ENCODE results near the gene CDC14A.

The CDC14A gene

GRCh38 chr1:100340494-100340893 is 11.8 kb upstream of the CDC14A start:
- Histone ChIP-seq H3K27ac (ENCODE audit: low read depth, low read length, poor library complexity, severe bottlenecking) (no peak overlapping the region), H3K4me3 (ENCODE audit: low read depth, low read length, poor library complexity, severe bottlenecking) (no peak overlapping the region), H2AFZ (ENCODE audit: low read length) (no peak overlapping the region), H3K27me3 (ENCODE audit: insufficient read depth, low read length) (no peaks in the 10 kb centered on the region), H3K9me2 (ENCODE audit: low read depth, low read length) (no peaks in the 10 kb centered on the region), H3K4me2 (ENCODE audit: low read length) (no peak overlapping the region), H3K4me1 (ENCODE audit: insufficient read depth, low read length, severe bottlenecking) (no peaks in the 10 kb centered on the region), H3K36me3 (ENCODE audit: insufficient read depth, low read length) (no peaks in the 10 kb centered on the region), H3F3A (ENCODE audit: insufficient read depth, low read length) (no peaks in the 10 kb centered on the region), H3K9ac (ENCODE audit: low read length) (no peak overlapping the region), H3K79me2 (ENCODE audit: insufficient read depth, low read length) (no peaks in the 10 kb centered on the region), H4K20me1 (ENCODE audit: insufficient read depth, low read length) (no peaks in the 10 kb centered on the region), H3K9me3 (ENCODE audit: low read length) (no peaks in the 10 kb centered on the region)
- TF ChIP-seq CTCF (IDR thresholded peaks at IDR 0.05; ENCODE audit: low read length): no peak
- TF ChIP-seq EZH2 (IDR thresholded peaks at IDR 0.05; ENCODE audit: borderline replicate concordance, low read length): no peak

DNA sequence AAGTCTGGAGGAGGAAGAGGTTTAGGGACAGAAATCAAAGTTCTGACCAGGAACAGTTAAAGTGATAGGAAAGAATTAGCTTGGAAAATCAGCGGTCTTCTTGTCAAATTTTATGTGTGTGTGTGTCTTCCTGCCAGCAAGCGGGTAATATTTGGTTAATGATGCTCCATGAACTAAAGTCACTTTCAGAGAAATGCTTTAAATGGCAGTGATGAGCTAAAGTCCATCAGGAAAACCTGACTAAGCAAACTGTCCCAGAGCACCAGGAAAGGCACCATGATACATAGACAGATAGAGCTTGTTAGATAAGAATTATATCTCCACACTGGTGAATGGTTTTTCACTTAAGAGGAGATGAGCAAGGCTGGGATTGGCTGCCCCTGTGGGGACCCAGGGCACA is 10.0 kb upstream of the CDC14A start:
- Histone ChIP-seq H3F3A (ENCODE audit: insufficient read depth, low read length) (no peaks in the 10 kb centered on the region), H3K79me2 (ENCODE audit: insufficient read depth, low read length) (no peaks in the 10 kb centered on the region), H3K27ac (ENCODE audit: low read depth, low read length, poor library complexity, severe bottlenecking) (no peak overlapping the region), H2AFZ (ENCODE audit: low read length) (no peak overlapping the region), H3K9me2 (ENCODE audit: low read depth, low read length) (no peaks in the 10 kb centered on the region), H3K9ac (ENCODE audit: low read length) (no peak overlapping the region), H3K27me3 (ENCODE audit: insufficient read depth, low read length) (no peaks in the 10 kb centered on the region), H3K4me1 (ENCODE audit: insufficient read depth, low read length, severe bottlenecking) (no peaks in the 10 kb centered on the region), H3K4me3 (ENCODE audit: low read depth, low read length, poor library complexity, severe bottlenecking) (no peak overlapping the region), H3K4me2 (ENCODE audit: low read length) (no peak overlapping the region), H3K36me3 (ENCODE audit: insufficient read depth, low read length) (no peaks in the 10 kb centered on the region), H4K20me1 (ENCODE audit: insufficient read depth, low read length) (no peaks in the 10 kb centered on the region), H3K9me3 (ENCODE audit: low read length) (no peaks in the 10 kb centered on the region)
- TF ChIP-seq CTCF (IDR thresholded peaks at IDR 0.05; ENCODE audit: low read length) (no peak), EZH2 (IDR thresholded peaks at IDR 0.05; ENCODE audit: borderline replicate concordance, low read length) (no peak)

DNA sequence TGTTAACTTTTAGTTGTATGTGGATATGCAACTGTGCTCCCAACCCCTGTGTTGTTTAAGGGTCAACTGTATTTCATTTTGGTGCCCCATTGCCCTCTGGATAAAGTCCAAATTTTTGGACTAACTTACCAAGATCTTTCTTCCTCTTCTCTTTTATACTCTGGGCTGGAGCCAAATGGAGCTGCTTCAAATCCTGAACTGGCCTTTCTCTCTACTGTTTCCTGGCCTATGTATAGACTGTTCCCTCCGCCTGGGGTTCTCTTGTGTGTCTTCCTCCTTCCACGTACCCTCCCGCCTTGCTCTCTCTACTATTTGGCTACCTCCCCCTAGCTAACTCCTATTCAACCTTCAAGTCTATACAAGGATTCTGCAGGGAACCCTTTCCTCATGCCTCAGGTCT is 8.4 kb upstream of the CDC14A start:
- Histone ChIP-seq H2AFZ (ENCODE audit: low read length) (no peak overlapping the region), H4K20me1 (ENCODE audit: insufficient read depth, low read length) (no peaks in the 10 kb centered on the region), H3K27ac (ENCODE audit: low read depth, low read length, poor library complexity, severe bottlenecking) (no peak overlapping the region), H3K27me3 (ENCODE audit: insufficient read depth, low read length) (no peaks in the 10 kb centered on the region), H3K9me3 (ENCODE audit: low read length) (no peaks in the 10 kb centered on the region), H3K9ac (ENCODE audit: low read length) (no peak overlapping the region), H3K4me3 (ENCODE audit: low read depth, low read length, poor library complexity, severe bottlenecking) (no peak overlapping the region), H3K4me1 (ENCODE audit: insufficient read depth, low read length, severe bottlenecking) (no peaks in the 10 kb centered on the region), H3K79me2 (ENCODE audit: insufficient read depth, low read length) (no peaks in the 10 kb centered on the region), H3K36me3 (ENCODE audit: insufficient read depth, low read length) (no peaks in the 10 kb centered on the region), H3F3A (ENCODE audit: insufficient read depth, low read length) (no peaks in the 10 kb centered on the region), H3K4me2 (ENCODE audit: low read length) (no peak overlapping the region), H3K9me2 (ENCODE audit: low read depth, low read length) (no peaks in the 10 kb centered on the region)
- TF ChIP-seq EZH2 (IDR thresholded peaks at IDR 0.05; ENCODE audit: borderline replicate concordance, low read length) (no peak), CTCF (IDR thresholded peaks at IDR 0.05; ENCODE audit: low read length) (no peak)
